WI38 (cell line): ENCODE data around the gene NPR3.

ENCODE experiments used
- H3K4me3 ChIP-seq: 2 replicates; pipeline ENCODE4 v1.5.1; 2011; ENCODE audit warnings: low read depth, mild to moderate bottlenecking, control low read depth, low read length
- TF ChIP-seq, protein P1 (sequence below): IDR thresholded peaks from 2 replicates; pipeline ENCODE4 v1.5.1; 2012; ENCODE audit warnings: low read depth, mild to moderate bottlenecking, control low read depth, low read length

The NPR3 gene

DNA sequence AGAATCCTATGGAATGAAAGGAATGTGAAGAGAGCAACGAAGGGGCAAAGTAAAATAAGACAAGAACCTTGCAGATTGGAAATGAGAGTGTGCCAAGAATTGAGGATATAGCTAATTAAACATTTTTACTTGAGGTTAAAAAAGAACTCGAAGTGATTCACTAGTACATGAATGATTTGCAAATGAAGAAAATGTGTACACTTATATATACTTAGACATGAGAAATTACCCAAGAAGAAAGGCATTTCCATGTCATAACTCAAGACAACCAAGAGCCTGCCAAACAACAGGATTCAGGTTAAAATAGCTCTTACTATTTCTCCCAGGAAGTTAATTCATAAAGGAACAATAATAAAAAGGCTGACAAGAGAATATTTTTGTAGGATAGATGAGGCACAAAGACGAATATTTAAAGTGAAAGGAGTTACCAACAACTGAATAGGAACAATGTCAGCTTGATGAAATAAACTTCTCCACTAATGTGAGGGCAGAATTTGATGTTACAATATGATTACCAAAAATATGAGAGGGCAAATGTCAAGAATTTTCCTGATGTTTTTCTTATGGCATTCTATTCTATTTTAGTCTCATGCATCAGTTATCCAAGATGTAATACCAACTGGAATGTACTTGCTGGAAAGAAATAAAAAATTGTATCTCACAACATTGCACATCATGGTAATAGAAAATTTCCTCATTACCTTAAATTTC, 18.9 kb upstream of the NPR3 start:
- no peak overlapping the region for H3K4me3 ChIP-seq

DNA sequence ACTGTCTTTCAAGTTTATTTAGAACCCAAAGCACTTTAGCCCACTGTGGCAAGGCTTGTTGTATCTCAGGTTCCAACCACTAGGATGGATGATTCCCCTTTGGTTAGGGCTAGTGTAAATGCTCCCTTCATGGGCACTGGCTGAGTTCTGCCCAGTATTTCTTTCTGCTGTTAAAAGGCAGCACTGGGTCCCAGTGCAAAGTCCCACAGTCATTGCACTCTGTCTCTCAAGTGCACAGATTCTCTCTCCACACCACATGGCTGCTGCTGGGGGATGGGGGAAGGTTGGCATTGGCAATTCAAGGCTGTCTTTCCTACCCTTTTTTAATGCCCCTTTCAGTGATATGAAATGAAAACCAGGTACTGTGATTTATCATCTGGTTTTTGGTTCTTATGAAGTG, 7.2 kb upstream of the NPR3 start:
- TF ChIP-seq, protein P1, sequence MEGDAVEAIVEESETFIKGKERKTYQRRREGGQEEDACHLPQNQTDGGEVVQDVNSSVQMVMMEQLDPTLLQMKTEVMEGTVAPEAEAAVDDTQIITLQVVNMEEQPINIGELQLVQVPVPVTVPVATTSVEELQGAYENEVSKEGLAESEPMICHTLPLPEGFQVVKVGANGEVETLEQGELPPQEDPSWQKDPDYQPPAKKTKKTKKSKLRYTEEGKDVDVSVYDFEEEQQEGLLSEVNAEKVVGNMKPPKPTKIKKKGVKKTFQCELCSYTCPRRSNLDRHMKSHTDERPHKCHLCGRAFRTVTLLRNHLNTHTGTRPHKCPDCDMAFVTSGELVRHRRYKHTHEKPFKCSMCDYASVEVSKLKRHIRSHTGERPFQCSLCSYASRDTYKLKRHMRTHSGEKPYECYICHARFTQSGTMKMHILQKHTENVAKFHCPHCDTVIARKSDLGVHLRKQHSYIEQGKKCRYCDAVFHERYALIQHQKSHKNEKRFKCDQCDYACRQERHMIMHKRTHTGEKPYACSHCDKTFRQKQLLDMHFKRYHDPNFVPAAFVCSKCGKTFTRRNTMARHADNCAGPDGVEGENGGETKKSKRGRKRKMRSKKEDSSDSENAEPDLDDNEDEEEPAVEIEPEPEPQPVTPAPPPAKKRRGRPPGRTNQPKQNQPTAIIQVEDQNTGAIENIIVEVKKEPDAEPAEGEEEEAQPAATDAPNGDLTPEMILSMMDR: no peak
- H3K4me3 ChIP-seq: no peak overlapping the region

More for the DNA sequence above, 18.9 kb upstream of the NPR3 start:
- TF ChIP-seq, protein P1: no peak

DNA sequence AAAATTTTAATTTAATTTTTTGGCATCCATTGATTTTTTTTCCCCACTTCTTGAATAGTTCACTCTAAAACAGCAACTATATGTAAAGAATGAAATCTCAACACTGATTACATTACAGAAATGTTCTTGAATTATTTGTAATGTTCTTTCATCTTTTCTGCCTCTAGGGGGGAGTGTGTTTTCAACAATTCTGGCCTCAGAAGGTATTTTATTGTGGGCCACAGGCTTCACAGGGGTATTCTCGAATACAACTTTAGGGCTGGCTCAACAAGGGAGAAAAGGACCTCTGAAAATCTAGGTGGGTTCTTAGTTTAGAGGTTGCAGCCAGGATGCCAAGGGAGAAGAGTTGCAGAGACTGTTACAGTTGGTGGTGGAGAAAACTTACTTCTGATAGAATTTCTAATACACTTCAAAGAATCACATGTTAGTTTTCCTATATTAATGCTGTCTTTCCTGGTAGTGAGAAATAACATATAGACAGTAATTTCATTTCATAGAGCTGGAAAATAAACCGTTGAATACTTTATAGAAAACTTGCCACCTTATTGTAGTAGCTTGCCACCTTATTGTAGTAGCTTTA, 3.6 kb upstream of the NPR3 start:
- H3K4me3 ChIP-seq: no peak overlapping the region
- TF ChIP-seq, protein P1: peak; percentile 26; the same call in 1 of the 2 replicates

DNA sequence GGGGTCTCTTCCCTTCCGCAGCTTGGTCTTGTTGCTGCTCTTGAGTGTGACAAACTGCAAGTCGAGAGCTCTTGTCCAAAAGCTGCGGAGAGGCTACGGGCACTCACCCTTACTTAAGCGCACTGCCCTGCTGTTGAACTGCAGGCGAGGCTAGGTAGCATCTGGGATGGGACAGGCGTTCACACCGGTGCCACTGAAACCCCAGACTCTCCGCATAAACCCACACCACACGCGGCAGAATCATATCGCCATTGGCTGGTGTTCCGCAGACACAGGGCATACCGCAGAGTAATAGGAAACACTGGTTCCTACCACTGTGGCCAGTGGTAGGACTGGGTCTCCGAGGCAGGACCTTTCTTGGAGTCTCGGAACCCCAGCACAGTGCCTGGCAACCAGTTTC, 2.2 kb upstream of the NPR3 start:
- TF ChIP-seq, protein P1: no peak
- H3K4me3 ChIP-seq: no peak overlapping the region

DNA sequence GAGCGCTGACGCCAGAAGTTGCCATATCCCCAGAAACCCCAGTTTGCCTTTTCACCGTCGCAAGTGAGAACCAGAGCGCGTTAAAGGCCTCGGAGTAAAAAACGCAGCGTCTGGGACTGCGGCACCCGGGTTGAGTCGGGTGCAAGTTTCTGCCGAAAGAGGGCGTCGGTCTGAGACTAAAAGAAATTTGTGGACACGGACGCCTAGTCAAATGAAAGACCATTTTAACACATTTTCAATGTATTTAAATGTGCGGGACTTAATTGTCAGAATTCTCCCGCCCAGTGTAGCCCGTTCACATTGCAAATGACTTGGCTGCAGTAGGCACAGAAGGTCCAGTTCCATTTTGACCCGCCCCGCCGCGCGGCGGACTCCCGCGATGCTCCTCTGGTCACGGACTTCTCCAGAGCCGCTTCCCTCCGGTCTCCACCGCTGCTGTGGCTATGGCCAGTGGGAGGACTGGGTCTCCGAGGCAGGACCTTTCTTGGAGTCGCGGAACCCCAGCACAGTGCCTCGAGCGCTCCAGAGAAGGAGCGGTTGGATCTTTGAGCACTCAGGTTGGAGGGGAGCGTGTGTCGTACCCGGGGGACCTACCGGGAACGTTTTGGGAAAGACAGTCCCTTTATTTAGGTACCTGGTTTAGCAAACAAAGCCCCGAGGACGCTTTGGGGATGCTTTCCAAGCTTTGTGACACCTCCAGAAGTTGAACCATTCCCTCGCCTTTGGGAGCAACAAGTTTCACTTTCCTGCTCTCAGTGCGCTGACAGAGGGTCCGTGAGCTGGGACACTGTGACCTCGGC, 1.2 kb upstream of the NPR3 start:
- peak overlapping the region; percentile 69 for H3K4me3 ChIP-seq
- TF ChIP-seq, protein P1: peak; percentile 69

DNA sequence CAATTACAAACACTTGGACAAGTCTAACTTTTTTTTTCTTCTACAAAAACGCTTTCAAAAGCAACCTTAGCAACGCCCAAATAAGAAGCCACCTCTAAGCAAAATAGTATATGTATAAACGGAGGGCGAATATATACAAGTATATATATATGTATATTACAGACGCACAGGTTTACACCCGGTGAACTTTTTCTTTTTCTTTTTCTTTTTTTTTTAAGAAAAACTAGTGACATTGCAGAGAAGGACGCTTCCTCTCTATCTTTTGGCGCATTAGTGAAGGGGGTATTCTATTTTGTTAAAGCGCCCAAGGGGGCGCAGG, 200 bp downstream of the NPR3 start:
- H3K4me3 ChIP-seq: peak overlapping the region; percentile 51
- TF ChIP-seq, protein P1: no peak
